Right cardiac atrium (tissue), 5 donors: ENCODE data around the gene PNMA5. TPM values are rescaled to one million over a fixed set of nuclear protein-coding genes. Genes with fewer than 3 reads are reported as not detected.
"Not testable (repeated sequence)": the region's sequence is repeated elsewhere in the genome, so short reads cannot be mapped to it uniquely, and the experiment has no call there.

Experiments used
- ATAC-seq, 2 donors: fragments of 200-7000 bp; cut with Tn5 transposase; one replicate each; pipeline versions ENCODE4 v1.8.0 to v1.9.1; 2020; ENCODE audit warnings: moderate library complexity in 2 of 2, mild to moderate bottlenecking in 1 of 2
- DNase-seq, 3 donors: peaks; one replicate each; pipeline ENCODE4 v3.0.0-alpha.2; 2020
- H3K27ac ChIP-seq: one replicate; pipeline ENCODE4 v1.5.1; 2013; ENCODE audit warnings: mild to moderate bottlenecking, low read length, control low read depth, moderate library complexity
- H3K27me3 ChIP-seq: one replicate; pipeline ENCODE4 v1.6.1; 2013; ENCODE audit not compliant: control insufficient read depth, insufficient read depth
- H3K4me1 ChIP-seq: one replicate; pipeline ENCODE4 v1.6.1; 2013; ENCODE audit warnings: low read length; ENCODE audit not compliant: control insufficient read depth, insufficient read depth
- H3K4me3 ChIP-seq: one replicate; pipeline ENCODE4 v1.5.1; 2013; ENCODE audit warnings: low read length, control low read depth
- H3K9me3 ChIP-seq: one replicate; pipeline ENCODE4 v1.6.1; 2013; ENCODE audit warnings: low read length; ENCODE audit not compliant: control insufficient read depth
- WGBS: extraction: QIAGEN DNeasy Blood & Tissue Kit; methylation state at CpG from one replicate; pipeline ENCODE4 v1.1.7; 2013; 5-methylcytosine and 5-hydroxymethylcytosine counted together
- intact Hi-C, 4 donors: fragments of 100-400 bp; cut with DNase I; formaldehyde crosslinking; loops; one replicate each; pipeline versions ENCODE4 v1.11.0 to v1.14.0; 2022 to 2023
- polyA plus RNA-seq: library from polyadenylated mRNA; stranded (reverse); fragments of 200-250 nt; gene quantifications from one replicate; pipeline ENCODE4 v1.2.3, GENCODE V29; 2013
- total RNA-seq, 4 donors: library from RNA; stranded (reverse); fragmentation: NEBNext Ultra II Directional; extraction: Animal tissue kit (Norgen Biotek cat#: 25700); gene quantifications; one replicate each; pipeline ENCODE4 v1.2.1, GENCODE V29; 2021
- donor health status: healthy with polysubstance abuse.
- donor health status: DM: no; HTN: yes; CAD: no.
- donor health status: DM: no; HTN: no; CAD: no.
- donor health status: DM: no; HTN: yes; CAD: no; lungs with severe emphysema.
- donor health status: DM: yes; HTN: yes; CAD: no.

PNMA5 gene
- total and polyA plus RNA-seq, 5 donors = 0.12 TPM; not detected in 4

- DNase-seq, H3K4me3 ChIP-seq, H3K27ac ChIP-seq, H3K4me1 ChIP-seq, ATAC-seq, H3K9me3 ChIP-seq, H3K27me3 ChIP-seq, intact Hi-C loops: not testable (repeated sequence)
- WGBS = 77% methylated on average over 2 of the region's 2 CpGs
Observed at GRCh38 chrX:153002182-153002581, 8.3 kb upstream of the PNMA5 start.

DNA sequence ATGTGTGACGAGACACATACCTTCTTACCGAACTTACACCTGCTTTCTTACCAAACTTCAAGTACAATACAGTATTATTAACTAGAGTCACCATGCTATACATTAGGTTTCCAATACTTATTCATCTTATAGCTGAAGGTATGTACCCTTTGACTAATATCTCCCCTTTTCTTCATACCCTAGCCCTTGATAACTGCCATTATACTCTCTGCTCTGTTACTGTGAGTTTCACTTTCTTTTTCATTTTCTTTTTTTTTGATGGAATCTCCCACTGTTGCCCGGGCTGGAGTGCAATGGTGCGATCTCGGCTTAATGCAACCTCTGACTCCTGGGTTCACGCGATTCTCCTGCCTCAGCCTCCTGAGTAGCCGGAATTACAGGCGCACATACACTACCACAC lies 3.4 kb upstream of the PNMA5 start:
- intact Hi-C loops = no loop called here
- no peak overlapping the region for H3K27ac ChIP-seq
- 92% methylated on average over 9 of the region's 9 CpGs for WGBS
- no peak overlapping the region for H3K4me3 ChIP-seq
- no peaks in the 10 kb centered on the region for H3K27me3 ChIP-seq
- H3K4me1 ChIP-seq = no peaks in the 10 kb centered on the region
- ATAC-seq (no peak), DNase-seq (no peak)
- H3K9me3 ChIP-seq = no peaks in the 10 kb centered on the region

- ATAC-seq (no peak), DNase-seq (no peak)
- intact Hi-C loops = no loop called here
- 77% methylated on average over 4 of the region's 4 CpGs for WGBS
- H3K4me3 ChIP-seq = no peak overlapping the region
- H3K27me3 ChIP-seq = no peaks in the 10 kb centered on the region
- no peak overlapping the region for H3K27ac ChIP-seq
- H3K4me1 ChIP-seq = no peaks in the 10 kb centered on the region
- H3K9me3 ChIP-seq = no peaks in the 10 kb centered on the region
Observed at GRCh38 chrX:152992115-152992514, 1.8 kb downstream of the PNMA5 start.

DNA sequence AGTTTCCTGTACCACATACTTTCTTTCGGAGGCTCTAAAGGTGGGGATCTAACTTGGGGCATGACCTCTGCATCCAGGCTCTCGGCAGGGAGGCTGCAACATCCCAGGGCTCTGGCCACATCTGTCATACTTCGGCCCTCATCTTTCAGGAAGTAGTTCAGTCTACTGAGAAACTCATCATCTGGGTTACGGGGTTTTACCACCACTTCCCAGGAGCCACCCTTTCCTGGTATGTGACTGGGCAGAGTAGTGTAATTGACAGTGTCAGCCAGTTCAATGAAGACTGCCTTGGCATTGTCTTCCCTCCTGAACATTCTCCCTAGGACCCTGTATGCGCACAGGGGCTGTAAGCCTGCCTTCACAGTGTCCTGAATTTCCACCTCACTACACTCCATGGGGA lies 2.8 kb downstream of the PNMA5 start:
- no peaks in the 10 kb centered on the region for H3K9me3 ChIP-seq
- H3K27me3 ChIP-seq = no peaks in the 10 kb centered on the region
- no peak for ATAC-seq
- no peak overlapping the region for H3K27ac ChIP-seq
- DNase-seq = no peak
- H3K4me1 ChIP-seq = no peaks in the 10 kb centered on the region
- 81% methylated on average over 5 of the region's 5 CpGs for WGBS
- intact Hi-C loops = no loop called here
- no peak overlapping the region for H3K4me3 ChIP-seq

- Histone ChIP-seq H3K4me1 (no peaks in the 10 kb centered on the region), H3K27ac (no peak overlapping the region), H3K27me3 (no peaks in the 10 kb centered on the region), H3K4me3 (no peak overlapping the region), H3K9me3 (no peaks in the 10 kb centered on the region)
- WGBS = 33% methylated on average over 8 of the region's 8 CpGs
- ATAC-seq (no peak), DNase-seq (no peak)
- intact Hi-C loops = no loop called here
Observed at GRCh38 chrX:152989292-152989658, 4.6 kb downstream of the PNMA5 start.

- Histone ChIP-seq H3K4me3 (no peak overlapping the region), H3K27ac (no peak overlapping the region), H3K9me3 (no peaks in the 10 kb centered on the region), H3K27me3 (no peaks in the 10 kb centered on the region), H3K4me1 (no peaks in the 10 kb centered on the region)
- ATAC-seq (no peak), DNase-seq (peak in 2 of 3 donors; percentile 45 to 56)
- WGBS = 65% methylated on average over 9 of the region's 9 CpGs
- intact Hi-C loops = no loop called here
Observed at GRCh38 chrX:152988536-152989291, 5.2 kb downstream of the PNMA5 start.

DNA sequence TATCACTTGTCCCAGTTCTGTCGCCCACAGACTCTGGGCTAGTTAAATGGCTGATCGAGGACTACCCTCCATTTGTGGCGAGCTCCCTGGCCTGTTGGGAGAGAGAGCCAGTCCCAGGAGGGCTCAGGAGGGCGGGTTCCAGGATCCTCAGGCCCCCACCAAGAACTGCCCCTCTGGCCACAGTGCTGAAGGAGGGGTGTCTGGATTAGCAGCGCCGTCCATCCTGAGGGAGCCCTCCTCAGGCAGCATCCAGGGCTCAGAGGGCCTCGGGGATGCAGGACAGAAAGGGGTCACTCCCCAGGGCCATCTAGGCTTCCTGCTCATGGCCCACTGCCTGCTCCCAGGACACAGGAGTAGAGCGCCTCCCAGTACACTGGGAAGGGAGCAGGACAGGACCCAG lies 6.1 kb downstream of the PNMA5 start:
- Histone ChIP-seq H3K9me3 (no peaks in the 10 kb centered on the region), H3K27me3 (no peaks in the 10 kb centered on the region), H3K4me3 (no peak overlapping the region), H3K4me1 (no peaks in the 10 kb centered on the region), H3K27ac (no peak overlapping the region)
- intact Hi-C loops = no loop called here
- DNase-seq (no peak), ATAC-seq (no peak)
- 96% methylated on average over 8 of the region's 8 CpGs for WGBS

DNA sequence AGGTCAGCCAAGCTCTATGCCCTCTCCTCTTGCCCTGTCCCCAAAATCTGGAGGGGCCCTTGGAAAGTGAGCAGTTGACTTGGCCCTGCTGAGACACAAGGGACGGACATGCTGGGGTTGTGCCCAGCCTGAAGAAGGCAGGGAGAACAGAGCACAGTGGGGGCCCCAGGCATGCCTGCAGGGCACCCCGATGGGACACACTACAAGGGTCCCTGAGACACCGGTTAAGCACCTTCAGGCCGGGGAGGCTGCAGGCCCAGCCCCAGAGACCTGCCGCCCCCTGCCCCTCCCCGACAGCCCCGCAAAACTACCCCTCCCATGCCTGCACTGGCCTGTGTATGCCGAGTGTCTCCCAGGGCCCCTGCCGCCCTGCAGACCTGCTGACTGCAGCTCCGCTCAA lies 6.8 kb downstream of the PNMA5 start:
- WGBS = 93% methylated on average over 2 of the region's 10 CpGs
- H3K4me1 ChIP-seq, H3K4me3 ChIP-seq, H3K27me3 ChIP-seq, intact Hi-C loops, DNase-seq, H3K9me3 ChIP-seq, H3K27ac ChIP-seq: not testable (repeated sequence)
- peak in 1 of 2 donors; percentile 9 for ATAC-seq

- intact Hi-C loops, H3K27me3 ChIP-seq, H3K27ac ChIP-seq, H3K9me3 ChIP-seq, H3K4me1 ChIP-seq, DNase-seq, H3K4me3 ChIP-seq: not testable (repeated sequence)
- WGBS = 75% methylated on average over 1 of the region's 4 CpGs
- peak in 1 of 2 donors; percentile 27 for ATAC-seq
Observed at GRCh38 chrX:152985383-152985782, 8.5 kb downstream of the PNMA5 start.

DNA sequence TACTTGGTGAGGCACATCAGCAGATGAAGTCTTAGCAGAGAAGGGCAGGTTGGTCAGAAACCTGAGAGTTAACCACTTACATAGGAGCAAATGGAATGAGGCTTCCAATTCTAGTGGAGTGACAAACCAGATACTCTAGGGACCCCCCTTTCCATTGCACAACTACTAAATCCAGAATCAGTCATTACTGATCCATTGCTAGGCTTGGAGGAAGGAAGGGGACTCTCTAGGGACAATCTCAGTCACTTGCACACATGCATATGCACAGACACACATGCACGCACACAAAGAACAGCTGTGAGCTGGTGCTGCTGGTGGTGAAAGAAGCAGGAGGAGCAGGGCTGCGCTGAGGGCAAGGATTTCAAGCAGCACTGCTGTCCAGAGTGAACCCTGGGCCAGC lies 25.7 kb downstream of the PNMA5 start:
- no peaks in the 10 kb centered on the region for H3K27me3 ChIP-seq
- intact Hi-C loops = no loop called here
- no peaks in the 10 kb centered on the region for H3K9me3 ChIP-seq
- WGBS = 89% methylated on average over 2 of the region's 2 CpGs
- no peak overlapping the region for H3K4me3 ChIP-seq
- DNase-seq (no peak), ATAC-seq (no peak)
- H3K4me1 ChIP-seq = no peaks in the 10 kb centered on the region
- no peak overlapping the region for H3K27ac ChIP-seq

- no peaks in the 10 kb centered on the region for H3K9me3 ChIP-seq
- peaks cover 2% of the 10 kb centered on the region for H3K4me1 ChIP-seq
- ATAC-seq = no peak
- H3K27me3 ChIP-seq = no peaks in the 10 kb centered on the region
- no peak overlapping the region for H3K27ac ChIP-seq
- H3K4me3 ChIP-seq = no peak overlapping the region
- no peak for DNase-seq
- WGBS = 87% methylated on average over 1 of the region's 1 CpG
- intact Hi-C loops = no loop called here
Observed at GRCh38 chrX:152960115-152960514, 33.8 kb downstream of the PNMA5 start.

- Histone ChIP-seq H3K4me1 (peaks cover 2% of the 10 kb centered on the region), H3K9me3 (no peaks in the 10 kb centered on the region), H3K27ac (no peak overlapping the region), H3K27me3 (no peaks in the 10 kb centered on the region), H3K4me3 (no peak overlapping the region)
- ATAC-seq (no peak), DNase-seq (no peak)
- intact Hi-C loops = no loop called here
- 92% methylated on average over 6 of the region's 6 CpGs for WGBS
Observed at GRCh38 chrX:152959626-152960025, 34.3 kb downstream of the PNMA5 start.
